Effector memory CD4-positive, alpha-beta T cell (primary cell): Measurements from ENCODE around the gene OR4C5.
"Not testable (repeated sequence)": the region's sequence is repeated elsewhere in the genome, so short reads cannot be mapped to it uniquely, and the experiment has no call there.

Source experiments
- DNase-seq, 3 donors: peaks; one replicate each; pipeline ENCODE4 v3.0.0-alpha.2; 2020
- H3K27ac ChIP-seq: 2 replicates; pipeline ENCODE4 v1.7.0; 2013; ENCODE audit warnings: mild to moderate bottlenecking, low read length, moderate library complexity; ENCODE audit not compliant: insufficient read depth, poor library complexity, severe bottlenecking
- H3K27me3 ChIP-seq: replicated peaks from 2 replicates; pipeline ENCODE4 v1.7.0; 2013; ENCODE audit warnings: mild to moderate bottlenecking, low read length; ENCODE audit not compliant: insufficient read depth, control insufficient read depth, poor library complexity, severe bottlenecking
- H3K36me3 ChIP-seq: 2 replicates; pipeline ENCODE4 v1.7.0; 2013; ENCODE audit warnings: mild to moderate bottlenecking, low read length, moderate library complexity; ENCODE audit not compliant: control insufficient read depth, insufficient read depth
- H3K4me1 ChIP-seq: 2 replicates; pipeline ENCODE4 v1.7.0; 2013; ENCODE audit warnings: low read length, mild to moderate bottlenecking; ENCODE audit not compliant: control insufficient read depth, insufficient read depth, poor library complexity, severe bottlenecking
- H3K4me3 ChIP-seq: 2 replicates; pipeline ENCODE4 v1.7.0; 2013; ENCODE audit warnings: low read length, low read depth, mild to moderate bottlenecking; ENCODE audit not compliant: insufficient read depth, poor library complexity, severe bottlenecking
- H3K9me3 ChIP-seq: 2 replicates; pipeline ENCODE4 v1.7.0; 2013; ENCODE audit warnings: mild to moderate bottlenecking, low read length, moderate library complexity; ENCODE audit not compliant: control insufficient read depth
- total RNA-seq, 3 donors: gene quantifications; one replicate each; lab custom pipeline; 2026; lab: John Stamatoyannopoulos, UW

The OR4C5 gene
- total RNA-seq, result 0 reads per million in 3 donors

- Histone ChIP-seq H3K4me1 (no peaks in the 10 kb centered on the region), H3K9me3 (no peaks in the 10 kb centered on the region), H3K4me3 (no peak within 1 kb of the TSS), H3K27me3 (no peaks in the 10 kb centered on the region), H3K27ac (no peak within 1 kb of the TSS), H3K36me3 (no peaks in the 10 kb centered on the region)
- DNase-seq, result no peak
Observed at GRCh38 chr11:48366365-48366764, at the start of gene OR4C5. Gene OR4C5, minus strand, starts transcription at chr11:48366465. Its CDS starts 0 bp downstream, at chr11:48366465.

GRCh38 chr11:48384670-48385069 is 18.4 kb upstream of the OR4C5 start:
- H3K4me3 ChIP-seq, result no peak overlapping the region
- H3K27ac ChIP-seq, result no peak overlapping the region
- H3K4me1 ChIP-seq, result no peaks in the 10 kb centered on the region
- no peaks in the 10 kb centered on the region for H3K9me3 ChIP-seq
- no peaks in the 10 kb centered on the region for H3K27me3 ChIP-seq
- no peaks in the 10 kb centered on the region for H3K36me3 ChIP-seq
- DNase-seq, result no peak

- not testable (repeated sequence) for H3K36me3 ChIP-seq, H3K4me3 ChIP-seq, DNase-seq
Observed at GRCh38 chr11:48384151-48384550, 17.9 kb upstream of the OR4C5 start.

GRCh38 chr11:48361289-48361688 is 5.0 kb downstream of the OR4C5 start:
- not testable (repeated sequence) for H3K27ac ChIP-seq, H3K4me1 ChIP-seq, DNase-seq, H3K9me3 ChIP-seq, H3K36me3 ChIP-seq, H3K4me3 ChIP-seq, H3K27me3 ChIP-seq

More at GRCh38 chr11:48384151-48384550, 17.9 kb upstream of the OR4C5 start:
- not testable (repeated sequence) for H3K27ac ChIP-seq, H3K27me3 ChIP-seq, H3K4me1 ChIP-seq, H3K9me3 ChIP-seq

- H3K27me3 ChIP-seq, result no peaks in the 10 kb centered on the region
- H3K4me3 ChIP-seq, result no peak overlapping the region
- DNase-seq, result no peak
- H3K27ac ChIP-seq, result no peak overlapping the region
- no peaks in the 10 kb centered on the region for H3K9me3 ChIP-seq
- no peaks in the 10 kb centered on the region for H3K36me3 ChIP-seq
- no peaks in the 10 kb centered on the region for H3K4me1 ChIP-seq
Observed at GRCh38 chr11:48354677-48355076, 11.6 kb downstream of the OR4C5 start.

GRCh38 chr11:48354013-48354412 is 12.3 kb downstream of the OR4C5 start:
- H3K4me3 ChIP-seq, result no peak overlapping the region
- no peak for DNase-seq
- no peak overlapping the region for H3K27ac ChIP-seq
- no peaks in the 10 kb centered on the region for H3K27me3 ChIP-seq
- H3K36me3 ChIP-seq, result no peaks in the 10 kb centered on the region
- no peaks in the 10 kb centered on the region for H3K4me1 ChIP-seq
- H3K9me3 ChIP-seq, result no peaks in the 10 kb centered on the region

GRCh38 chr11:48346286-48346685 is 20.0 kb downstream of the OR4C5 start:
- H3K4me3 ChIP-seq, DNase-seq, H3K36me3 ChIP-seq, H3K4me1 ChIP-seq, H3K27me3 ChIP-seq, H3K27ac ChIP-seq, H3K9me3 ChIP-seq: not testable (repeated sequence)

GRCh38 chr11:48342505-48342904 is 23.8 kb downstream of the OR4C5 start:
- not testable (repeated sequence) for H3K9me3 ChIP-seq, H3K27me3 ChIP-seq, H3K4me1 ChIP-seq, H3K27ac ChIP-seq, H3K36me3 ChIP-seq, H3K4me3 ChIP-seq, DNase-seq

- no peaks in the 10 kb centered on the region for H3K9me3 ChIP-seq
- no peak for DNase-seq
- H3K4me3 ChIP-seq, result no peak overlapping the region
Observed at GRCh38 chr11:48341466-48341865, 24.8 kb downstream of the OR4C5 start.

GRCh38 chr11:48324620-48325019 is 41.6 kb downstream of the OR4C5 start, which contains the start of gene OR4C3:
Gene OR4C3, plus strand, starts transcription at chr11:48324920. Its CDS starts 102 bp downstream, at chr11:48325022.
- not testable (repeated sequence) for H3K4me1 ChIP-seq, H3K9me3 ChIP-seq, H3K4me3 ChIP-seq, H3K36me3 ChIP-seq, DNase-seq, H3K27ac ChIP-seq, H3K27me3 ChIP-seq

More at GRCh38 chr11:48341466-48341865, 24.8 kb downstream of the OR4C5 start:
- Histone ChIP-seq H3K27ac (no peak overlapping the region), H3K27me3 (no peaks in the 10 kb centered on the region), H3K36me3 (no peaks in the 10 kb centered on the region), H3K4me1 (peaks cover 4% of the 10 kb centered on the region)
